Measurements from ENCODE around the gene ZNF684.

- TF ChIP-seq CTCF (conservative IDR thresholded peaks at IDR 0.05) = no peak
- no peak for TF ChIP-seq EZH2 (IDR thresholded peaks at IDR 0.05; ENCODE audit: low read depth)
Measured at GRCh38 chr1:40508375-40509341, 22.8 kb upstream of the ZNF684 start, which contains the start of gene EXO5.
